Activated T-cell treated with anti-CD3 and anti-CD28 coated beads, Interleukin-2, amount 50 U/mL, for 72 hours (primary cell): Measurements from ENCODE around the gene USP17L28. TPM values are rescaled to one million over a fixed set of nuclear protein-coding genes. Genes with fewer than 3 reads are reported as not detected.
"Not testable (repeated sequence)": the region's sequence is repeated elsewhere in the genome, so short reads cannot be mapped to it uniquely, and the experiment has no call there.

ENCODE experiments used
- ATAC-seq, 2 donors: fragments of 150-1000 bp; cut with Tn5 transposase; replicated peaks in 1 of 2; 2 replicates each; pipeline ENCODE4 v1.10.0; 2021; ENCODE audit warnings: moderate library complexity in 2 of 2, mild to moderate bottlenecking in 1 of 2
- DNase-seq, 2 donors: peaks; one replicate each; pipeline ENCODE4 v3.0.0; 2021 to 2022; ENCODE audit warnings: mixed read lengths in 1 of 2
- H3K27ac Mint-ChIP-seq: one replicate; pipeline ENCODE4 v1.8.0; 2022; ENCODE audit warnings: mild to moderate bottlenecking, moderate library complexity, mixed read lengths
- H3K27me3 Mint-ChIP-seq: one replicate; pipeline ENCODE4 v1.8.0; 2022; ENCODE audit warnings: low read depth, mixed read lengths
- H3K36me3 Mint-ChIP-seq, 2 donors: one replicate each; pipeline ENCODE4 v1.8.0; 2022; ENCODE audit warnings: mixed read lengths in 2 of 2, mild to moderate bottlenecking in 1 of 2; ENCODE audit not compliant: insufficient read depth in 2 of 2
- H3K4me1 Mint-ChIP-seq: one replicate; pipeline ENCODE4 v1.8.0; 2022; ENCODE audit warnings: low read depth, mixed read lengths
- H3K4me3 Mint-ChIP-seq, 2 donors: one replicate each; pipeline ENCODE4 v1.8.0; 2022; ENCODE audit warnings: mild to moderate bottlenecking in 2 of 2, mixed read lengths in 2 of 2, moderate library complexity in 2 of 2
- H3K9me3 Mint-ChIP-seq, 2 donors: one replicate each; pipeline ENCODE4 v1.8.0; 2022; ENCODE audit warnings: mixed read lengths in 2 of 2
- total RNA-seq, 2 donors: library from RNA; stranded (reverse); gene quantifications; one replicate each; pipeline ENCODE4 v1.2.3, GENCODE V29; 2022

The USP17L28 gene
- total RNA-seq, 2 donors from 2014 or later = not detected

GRCh38 chr4:9389001-9389400 is 40.3 kb downstream of the USP17L28 start:
- H3K9me3 Mint-ChIP-seq, DNase-seq, H3K27me3 Mint-ChIP-seq, H3K27ac Mint-ChIP-seq, H3K4me1 Mint-ChIP-seq, ATAC-seq, H3K36me3 Mint-ChIP-seq, H3K4me3 Mint-ChIP-seq: not testable (repeated sequence)

Other genes starting within 250 kb of the USP17L28 start
- not detected for gene FAM90A26, start 178.5 kb upstream of the USP17L28 start, total RNA-seq
- not detected for gene USP17L10, start 138.2 kb upstream of the USP17L28 start, total RNA-seq
- not detected for gene USP17L11, start 133.5 kb upstream of the USP17L28 start, total RNA-seq
- not detected for gene USP17L12, start 128.7 kb upstream of the USP17L28 start, total RNA-seq
- gene USP17L13, start 124.0 kb upstream of the USP17L28 start, total RNA-seq = not detected
- gene USP17L15, start 114.5 kb upstream of the USP17L28 start, total RNA-seq = not detected
- gene USP17L17, start 105.0 kb upstream of the USP17L28 start, total RNA-seq = not detected
- gene USP17L18, start 100.3 kb upstream of the USP17L28 start, total RNA-seq = not detected
- gene USP17L19, start 95.5 kb upstream of the USP17L28 start, total RNA-seq = not detected
- gene USP17L20, start 90.8 kb upstream of the USP17L28 start, total RNA-seq = not detected
- gene USP17L21, start 86.0 kb upstream of the USP17L28 start, total RNA-seq = not detected
- not detected for gene USP17L22, start 81.3 kb upstream of the USP17L28 start, total RNA-seq
- gene USP17L24, start 23.7 kb upstream of the USP17L28 start, total RNA-seq = not detected
- not detected for gene USP17L25, start 19.0 kb upstream of the USP17L28 start, total RNA-seq
- not detected for gene USP17L26, start 14.2 kb upstream of the USP17L28 start, total RNA-seq
- gene USP17L5, start 9.5 kb upstream of the USP17L28 start, total RNA-seq = not detected
- not detected for gene USP17L27, start 4.7 kb upstream of the USP17L28 start, total RNA-seq
- not detected for gene USP17L29, start 4.7 kb downstream of the USP17L28 start, total RNA-seq
- gene USP17L30, start 14.2 kb downstream of the USP17L28 start, total RNA-seq = not detected
- not detected for gene DEFB131A, start 95.5 kb downstream of the USP17L28 start, total RNA-seq